ENCODE results near the gene UVRAG. TPM values are rescaled to one million over a fixed set of nuclear protein-coding genes. Genes with fewer than 3 reads are reported as not detected.

Gene UVRAG
- total and polyA plus RNA-seq, 4 donors, result 4.4 to 15.1 (median 10.0) TPM

- H3K4me1 ChIP-seq (ENCODE audit: control insufficient read depth in 4 of 4, insufficient read depth in 4 of 4, low read length in 3 of 4), result peaks cover 0 to 9% (median 3%) of the 10 kb centered on the region in 4 donors
- no peak for DNase-seq (ENCODE audit: low spot score)
These were observed 129.5 kb downstream of the UVRAG start for GRCh38 chr11:75944515-75944914.

GRCh38 chr11:75945446-75945845, 130.4 kb downstream of the UVRAG start:
- 96% methylated on average over 1 of the region's 1 CpG for WGBS
- Histone ChIP-seq H3K27ac (ENCODE audit: low read depth in 1 of 2, low read length in 2 of 2) (no peak overlapping the region), H3K4me1 (ENCODE audit: control insufficient read depth in 4 of 4, insufficient read depth in 4 of 4, low read length in 3 of 4) (peaks cover 0 to 9% (median 3%) of the 10 kb centered on the region in 4 donors)
- no peak for TF ChIP-seq TAF1 (conservative IDR thresholded peaks at IDR 0.05)
- TF ChIP-seq EGR1 (IDR thresholded peaks at IDR 0.05; ENCODE audit: low read depth in 2 of 2), result no peak
- TF ChIP-seq ZBTB33 (IDR thresholded peaks at IDR 0.05), result no peak
- no peak for TF ChIP-seq HNF4G (IDR thresholded peaks at IDR 0.05)
- TF ChIP-seq JUND (IDR thresholded peaks at IDR 0.05), result no peak
- TF ChIP-seq CTCF (IDR thresholded peaks at IDR 0.05; ENCODE audit: low read depth, low read length, missing input control), result no peak
- TF ChIP-seq NR2F2 (IDR thresholded peaks at IDR 0.05), result no peak
- no peak for TF ChIP-seq FOXA2 (IDR thresholded peaks at IDR 0.05)
- TF ChIP-seq ATF3 (IDR thresholded peaks at IDR 0.05), result no peak
- TF ChIP-seq REST (IDR thresholded peaks at IDR 0.05), result no peak
- TF ChIP-seq YY1 (IDR thresholded peaks at IDR 0.05), result no peak
- no peak for TF ChIP-seq GABPA (IDR thresholded peaks at IDR 0.05 in 1 of 2, conservative IDR thresholded peaks at IDR 0.05 in 1 of 2)
- TF ChIP-seq HNF4A (conservative IDR thresholded peaks at IDR 0.05), result no peak
- no peak for TF ChIP-seq FOXA1 (IDR thresholded peaks at IDR 0.05)
- TF ChIP-seq MAX (IDR thresholded peaks at IDR 0.05), result no peak
- TF ChIP-seq RAD21 (IDR thresholded peaks at IDR 0.05), result no peak
- TF ChIP-seq SP1 (IDR thresholded peaks at IDR 0.05), result no peak

More at GRCh38 chr11:75944515-75944914, 129.5 kb downstream of the UVRAG start:
- Histone ChIP-seq H3K27ac (ENCODE audit: low read depth in 1 of 2, low read length in 2 of 2) (no peak overlapping the region), H3K9ac (ENCODE audit: low read depth in 1 of 2, low read length in 2 of 2) (no peak overlapping the region), H3K9me3 (ENCODE audit: control insufficient read depth in 4 of 4, low read length in 3 of 4) (no peaks in the 10 kb centered on the region), H3K36me3 (ENCODE audit: control insufficient read depth in 4 of 4, insufficient read depth in 3 of 4, low read depth in 1 of 4, low read length in 3 of 4) (no peaks in the 10 kb centered on the region), H3K27me3 (ENCODE audit: control insufficient read depth in 4 of 4, insufficient read depth in 4 of 4, low read length in 3 of 4) (no peaks in the 10 kb centered on the region), H3K4me3 (ENCODE audit: low read depth in 1 of 3, low read length in 3 of 3) (no peak overlapping the region)
- TF ChIP-seq SP1 (IDR thresholded peaks at IDR 0.05) (no peak), FOXA1 (IDR thresholded peaks at IDR 0.05) (no peak), JUND (IDR thresholded peaks at IDR 0.05) (no peak), REST (IDR thresholded peaks at IDR 0.05) (no peak), RXRA (IDR thresholded peaks at IDR 0.05) (no peak)
- 96% methylated on average over 3 of the region's 3 CpGs for WGBS

More at GRCh38 chr11:75945446-75945845, 130.4 kb downstream of the UVRAG start:
- H3K4me3 ChIP-seq (ENCODE audit: low read depth in 1 of 3, low read length in 3 of 3), result no peak overlapping the region
- H3K9ac ChIP-seq (ENCODE audit: low read depth in 1 of 2, low read length in 2 of 2), result no peak overlapping the region
- H3K9me3 ChIP-seq (ENCODE audit: control insufficient read depth in 4 of 4, low read length in 3 of 4), result no peaks in the 10 kb centered on the region
- H3K27me3 ChIP-seq (ENCODE audit: control insufficient read depth in 4 of 4, insufficient read depth in 4 of 4, low read length in 3 of 4), result no peaks in the 10 kb centered on the region
- H3K36me3 ChIP-seq (ENCODE audit: control insufficient read depth in 4 of 4, insufficient read depth in 3 of 4, low read depth in 1 of 4, low read length in 3 of 4), result no peaks in the 10 kb centered on the region
- DNase-seq (ENCODE audit: low spot score), result no peak
